Left renal cortex interstitium (tissue), 4 donors: Measurements from ENCODE around the gene FHOD1. TPM values are rescaled to one million over a fixed set of nuclear protein-coding genes. Genes with fewer than 3 reads are reported as not detected.

Experiments
- DNase-seq, 4 donors: peaks; one replicate each; pipeline ENCODE4 v3.0.0-alpha.2; 2013; ENCODE audit warnings: low read depth in 4 of 4, low spot score in 2 of 4, missing footprints in 1 of 4
- polyA plus RNA-seq, 4 donors: library from polyadenylated mRNA; unstranded; fragments of 120-200 nt; gene quantifications; one replicate each; pipeline ENCODE4 v1.2.1, GENCODE V29; 2013; ENCODE audit not compliant: insufficient read length in 4 of 4

Gene FHOD1
- polyA plus RNA-seq, 4 donors = 28.9 to 52.4 (median 43.5) TPM

DNA sequence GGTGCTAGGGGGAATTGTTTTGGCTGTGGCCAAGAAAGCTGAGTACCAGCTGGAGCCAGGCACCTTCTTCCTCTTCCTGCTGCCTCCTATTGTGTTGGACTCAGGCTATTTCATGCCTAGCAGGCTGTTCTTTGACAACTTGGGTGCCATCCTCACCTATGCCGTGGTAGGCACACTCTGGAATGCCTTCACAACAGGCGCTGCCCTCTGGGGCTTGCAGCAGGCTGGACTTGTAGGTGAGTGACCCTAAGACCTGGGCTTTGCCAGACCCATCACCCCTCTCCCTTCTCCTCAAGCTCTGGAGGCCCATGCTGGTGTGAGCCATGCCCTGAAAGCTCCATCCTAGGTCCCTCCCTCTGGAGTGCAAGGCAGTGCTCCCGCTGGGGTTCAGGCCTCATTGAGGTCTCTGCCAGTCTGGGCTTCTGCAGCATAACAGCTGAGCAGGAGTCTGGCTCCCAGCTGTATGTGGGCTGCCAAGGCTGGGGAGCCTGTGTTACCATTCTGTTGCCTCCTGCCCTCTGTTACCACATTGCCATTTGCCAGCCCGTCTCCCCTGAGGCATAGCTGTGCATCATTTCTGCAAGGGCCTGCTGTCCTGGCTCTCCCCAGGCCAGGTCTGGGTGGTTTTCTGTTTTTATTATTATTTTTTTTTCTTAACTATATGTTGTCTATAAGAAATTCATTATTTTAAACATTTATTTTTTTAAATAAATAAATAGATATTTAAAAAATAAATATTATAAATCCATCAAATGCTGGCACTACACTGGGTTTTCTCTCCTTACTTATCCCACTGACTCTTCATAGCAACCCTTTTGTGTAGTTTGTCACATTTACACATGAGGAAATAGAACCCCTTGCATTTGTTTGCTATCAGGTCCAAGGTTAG is 5.6 kb upstream of the FHOD1 start:
- no peak for DNase-seq

DNA sequence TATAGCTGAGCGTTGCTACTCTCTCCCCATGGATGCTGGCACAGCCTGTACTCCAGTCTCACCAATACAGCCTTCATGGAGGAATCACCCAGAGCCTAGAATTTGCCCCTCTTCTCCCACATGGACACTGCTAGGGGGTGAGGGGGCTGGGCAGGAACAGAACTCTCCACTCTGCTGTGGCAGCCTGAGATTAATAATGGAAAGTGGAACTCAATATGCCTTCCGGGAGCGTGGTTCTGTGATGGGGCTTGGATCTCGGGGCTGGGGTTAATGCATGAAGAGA is 2.7 kb upstream of the FHOD1 start:
- DNase-seq = no peak

DNA sequence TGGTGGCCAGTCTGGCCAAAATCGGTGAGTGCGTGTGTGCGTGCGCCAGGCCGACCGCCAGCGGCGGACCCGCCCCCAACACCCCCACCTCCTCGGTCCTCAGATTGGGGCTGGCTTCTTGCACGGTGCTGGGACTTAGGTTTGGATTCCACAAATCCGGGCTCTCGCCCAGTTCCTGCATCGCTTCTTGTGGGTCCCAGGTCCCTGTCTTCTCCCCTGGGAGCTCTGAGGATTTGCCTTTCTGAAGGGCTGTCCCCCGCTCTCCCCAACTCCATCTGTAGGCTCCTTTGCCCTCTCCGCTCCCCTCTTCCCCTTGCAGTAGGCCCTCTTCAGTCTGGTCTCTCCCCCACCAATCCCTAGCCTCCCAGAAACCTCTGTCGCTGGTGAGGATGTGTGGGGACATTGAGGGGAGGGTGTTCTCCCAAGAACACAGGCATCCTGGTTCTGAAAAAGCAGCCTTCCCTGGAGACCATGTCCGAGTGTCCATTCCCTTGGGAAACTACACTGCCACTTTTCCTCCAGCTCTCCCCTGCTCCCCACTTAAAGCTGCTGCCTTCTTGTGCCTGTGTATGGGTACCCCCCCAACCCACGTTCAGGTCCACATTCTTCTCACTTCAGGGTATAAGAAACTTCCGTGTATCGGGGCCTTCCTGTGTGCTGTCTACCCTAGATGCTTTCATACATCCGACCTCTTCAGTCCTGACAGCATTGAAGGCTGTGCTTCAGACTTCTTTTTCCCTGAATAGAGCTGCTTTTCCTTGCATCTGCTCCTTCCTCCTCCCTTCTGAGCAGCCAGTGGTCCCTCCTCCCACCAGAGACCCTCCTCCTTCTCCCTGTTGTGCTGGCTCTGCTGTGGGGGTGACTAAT is 2.1 kb upstream of the FHOD1 start:
- no peak for DNase-seq

DNA sequence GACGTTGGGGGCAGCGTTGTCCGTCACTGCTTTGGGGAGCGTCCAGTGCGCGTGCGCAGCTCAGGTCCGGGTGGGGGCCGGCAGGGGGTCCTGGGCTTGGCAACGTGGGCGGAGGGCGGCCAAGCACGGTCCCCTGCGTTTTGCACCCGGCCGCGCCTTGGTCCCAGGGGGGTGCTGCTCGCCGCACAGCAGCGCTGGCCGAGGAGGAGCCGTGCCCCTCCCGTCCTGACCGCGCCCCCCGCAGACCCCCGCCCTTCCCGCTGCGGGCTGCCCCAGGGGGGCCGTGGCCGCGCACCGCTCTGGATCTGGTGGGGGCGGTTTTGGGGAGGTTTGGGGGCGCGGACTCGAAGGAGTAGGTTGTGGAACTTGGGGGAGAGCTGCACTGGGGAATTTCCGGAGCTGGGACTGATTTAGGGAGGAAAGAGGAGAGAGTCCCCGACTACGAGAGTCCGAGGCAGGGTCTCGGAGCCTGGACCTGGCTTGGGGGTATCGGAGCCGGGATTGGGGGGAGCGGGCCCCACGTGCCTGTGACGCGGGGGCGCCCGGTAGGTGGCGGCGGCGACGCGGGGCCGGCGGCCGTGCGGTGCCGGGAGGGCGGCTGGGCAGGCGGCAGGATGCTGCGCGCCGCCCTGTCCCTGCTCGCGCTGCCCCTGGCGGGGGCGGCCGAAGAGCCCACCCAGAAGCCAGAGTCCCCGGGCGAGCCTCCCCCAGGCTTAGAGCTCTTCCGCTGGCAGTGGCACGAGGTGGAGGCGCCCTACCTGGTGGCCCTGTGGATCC is 1.3 kb upstream of the FHOD1 start, which contains the start of gene SLC9A5:
Gene SLC9A5 (plus strand): TSS at position 579 of the 777 bp plus-strand sequence. CDS start 36 bp downstream, at position 615.
- DNase-seq = no peak

DNA sequence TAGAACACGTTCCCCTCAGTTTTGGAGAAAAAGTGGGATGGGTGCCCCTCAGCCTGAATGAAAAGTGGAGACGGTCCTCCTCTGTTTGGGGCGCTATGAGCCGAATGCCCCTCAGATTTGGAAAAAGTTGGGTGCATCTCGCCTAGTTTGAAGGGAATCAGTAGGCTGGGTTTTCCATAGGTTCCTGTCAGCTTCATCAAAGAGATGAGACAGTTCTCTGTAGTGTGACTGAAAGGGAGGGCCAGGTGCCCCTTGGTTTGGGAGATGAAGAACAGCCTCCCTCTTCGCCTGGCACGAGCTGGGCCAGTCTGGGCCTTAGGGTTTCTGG is 756 bp upstream of the FHOD1 start:
- no peak for DNase-seq

DNA sequence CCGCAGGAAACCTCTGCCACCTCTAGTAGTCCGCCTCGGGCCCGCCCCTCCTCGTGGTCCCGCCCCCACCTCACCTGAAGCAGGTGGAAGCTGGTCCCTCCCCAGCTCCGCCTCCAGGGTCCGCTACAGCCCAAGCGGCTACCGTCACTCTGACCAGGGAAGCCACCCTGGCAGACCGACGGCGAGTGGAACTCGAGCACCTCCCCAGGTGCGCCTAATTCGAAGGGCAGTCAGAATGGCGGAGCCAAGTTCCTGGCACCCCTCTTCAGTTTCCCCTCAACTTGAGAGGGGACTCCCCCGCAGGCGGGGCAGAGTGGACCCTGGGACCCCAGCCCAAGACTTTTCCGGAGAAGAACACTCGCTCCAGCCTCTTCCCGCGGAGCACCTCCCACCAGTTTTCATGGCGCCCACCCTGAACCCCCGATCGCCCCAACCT is 507 bp downstream of the FHOD1 start:
- peak in 1 of 4 donors; percentile 28 for DNase-seq

DNA sequence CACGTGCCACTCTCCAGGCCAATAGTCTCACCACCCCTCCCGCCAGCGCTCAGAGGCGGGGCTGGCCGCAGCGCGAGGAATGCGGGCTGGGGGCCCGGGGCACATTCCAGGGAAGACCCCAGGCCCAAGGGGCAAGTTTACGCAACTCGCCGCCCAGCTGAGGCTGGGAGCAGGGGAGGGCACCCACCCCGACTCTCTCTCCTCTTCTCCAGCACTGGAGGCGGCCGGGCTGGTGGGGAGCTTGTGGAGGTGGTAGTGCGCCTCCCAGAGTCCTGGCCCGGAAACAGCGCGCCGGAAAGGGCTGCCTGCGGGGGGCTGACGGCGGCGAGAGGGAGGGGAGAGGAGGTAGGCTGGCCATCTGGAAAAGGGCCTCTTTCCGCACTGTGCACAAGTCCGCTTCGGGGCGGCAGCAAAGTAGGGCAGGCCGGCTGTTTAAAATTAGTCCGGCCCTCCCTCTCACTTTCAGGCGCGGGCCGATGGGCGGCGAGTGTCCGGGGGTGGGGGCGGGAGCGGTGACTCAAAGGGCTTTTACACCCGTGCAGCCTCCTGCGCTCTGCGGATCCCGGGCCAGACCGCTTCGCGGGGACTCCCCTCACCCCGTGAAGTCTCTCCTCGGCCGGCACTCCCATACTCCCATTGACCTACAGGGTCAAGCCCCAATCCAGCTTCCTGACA is 1.1 kb downstream of the FHOD1 start:
- peak in 3 of 4 donors; percentile 62 to 74 (median 74) for DNase-seq

DNA sequence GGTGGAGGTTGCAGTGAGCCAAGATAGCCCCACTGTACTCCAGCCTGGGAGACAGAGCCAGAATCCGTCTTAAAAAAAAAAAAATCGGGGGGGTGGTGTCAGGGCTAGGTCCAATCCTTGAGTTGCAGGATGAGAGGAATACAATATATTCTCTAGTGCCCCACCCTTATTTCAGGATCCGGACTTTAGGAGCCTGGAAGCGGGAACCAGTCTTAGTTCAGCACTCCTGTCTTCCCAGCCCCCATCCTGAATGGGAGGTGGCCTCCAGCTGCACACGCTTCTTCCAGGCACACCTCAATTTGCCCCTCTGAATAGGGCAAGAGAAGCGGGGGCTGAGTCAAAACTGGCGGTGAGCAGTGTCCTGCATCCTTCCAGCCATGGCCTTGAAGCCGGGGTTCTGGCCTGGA is 1.6 kb downstream of the FHOD1 start:
- no peak for DNase-seq

DNA sequence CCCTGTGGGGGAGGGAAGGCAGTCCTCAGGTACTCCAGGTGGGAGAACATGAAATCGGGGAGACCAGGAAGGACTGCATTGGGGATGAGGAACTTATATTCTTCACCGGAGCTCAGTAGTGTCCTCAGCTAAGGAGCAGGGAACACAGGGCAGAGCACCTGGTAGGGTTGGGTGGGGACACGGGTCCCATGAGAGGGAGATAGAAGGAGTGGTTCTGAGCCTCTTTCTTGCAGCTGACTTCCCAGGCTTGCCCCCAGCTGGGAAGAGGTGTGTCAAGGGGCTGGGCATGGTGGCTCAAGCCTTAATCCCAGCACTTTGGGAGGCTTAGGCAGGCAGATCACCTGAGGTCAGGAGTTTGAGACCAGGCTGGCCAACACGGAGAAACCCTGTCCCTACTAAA is 2.1 kb downstream of the FHOD1 start:
- DNase-seq = no peak

DNA sequence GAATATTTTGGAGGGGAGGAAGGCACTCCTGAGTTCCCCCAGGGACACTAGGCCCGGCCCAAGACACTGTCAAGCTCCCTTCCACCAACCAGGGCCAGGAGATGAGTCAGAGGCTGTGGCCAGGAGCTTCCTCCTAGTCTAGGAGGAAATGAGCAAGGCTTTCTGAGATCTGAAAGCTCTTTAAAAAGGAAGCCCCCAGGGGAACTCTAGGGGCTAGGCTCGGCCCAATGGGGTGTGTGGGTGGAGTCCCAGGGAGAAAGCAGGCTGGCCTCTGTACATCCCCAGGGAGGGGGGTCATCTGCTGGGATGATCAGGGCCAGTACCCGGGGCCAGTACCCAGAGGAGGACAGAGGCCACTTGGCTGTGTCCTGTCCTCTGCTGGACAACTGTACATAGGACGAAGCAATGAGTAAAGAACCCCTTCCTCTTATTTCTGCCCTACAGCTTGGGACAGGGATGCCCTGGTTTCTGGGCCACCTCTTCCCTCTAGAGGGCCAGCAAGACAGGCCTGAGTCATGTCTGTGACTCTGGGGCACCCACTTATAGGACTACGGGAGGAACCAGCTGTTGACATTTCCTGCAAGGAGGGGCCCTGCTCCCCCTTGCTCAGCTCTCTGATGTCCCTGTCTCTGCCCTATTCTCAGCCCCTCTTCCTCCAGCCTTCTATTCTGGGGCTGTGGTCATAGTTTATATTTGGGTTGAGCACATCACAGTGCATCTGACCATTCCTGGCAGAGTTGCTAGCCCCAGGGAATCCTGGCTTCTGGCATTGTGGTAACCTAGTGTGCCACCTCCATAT is 2.7 kb downstream of the FHOD1 start:
- no peak for DNase-seq

DNA sequence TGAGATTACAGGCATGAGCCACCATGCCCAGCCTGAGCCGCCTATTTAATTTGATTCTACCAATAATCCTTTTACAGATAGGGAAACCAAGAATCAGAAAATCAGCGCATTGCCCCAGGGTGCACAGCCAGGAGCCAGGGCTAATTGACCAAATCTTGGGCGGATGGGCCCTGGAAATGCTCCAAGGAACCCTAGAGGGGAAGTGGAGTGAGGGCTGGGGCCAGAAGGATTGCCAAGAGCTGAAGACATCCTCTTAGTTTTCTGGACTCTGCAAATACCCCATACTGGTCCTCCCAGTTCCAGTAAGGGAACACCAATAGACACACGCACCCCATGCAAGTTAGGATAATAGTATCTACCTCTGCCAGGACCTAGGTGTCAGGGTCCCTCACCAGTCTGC is 3.8 kb downstream of the FHOD1 start:
- DNase-seq = no peak

DNA sequence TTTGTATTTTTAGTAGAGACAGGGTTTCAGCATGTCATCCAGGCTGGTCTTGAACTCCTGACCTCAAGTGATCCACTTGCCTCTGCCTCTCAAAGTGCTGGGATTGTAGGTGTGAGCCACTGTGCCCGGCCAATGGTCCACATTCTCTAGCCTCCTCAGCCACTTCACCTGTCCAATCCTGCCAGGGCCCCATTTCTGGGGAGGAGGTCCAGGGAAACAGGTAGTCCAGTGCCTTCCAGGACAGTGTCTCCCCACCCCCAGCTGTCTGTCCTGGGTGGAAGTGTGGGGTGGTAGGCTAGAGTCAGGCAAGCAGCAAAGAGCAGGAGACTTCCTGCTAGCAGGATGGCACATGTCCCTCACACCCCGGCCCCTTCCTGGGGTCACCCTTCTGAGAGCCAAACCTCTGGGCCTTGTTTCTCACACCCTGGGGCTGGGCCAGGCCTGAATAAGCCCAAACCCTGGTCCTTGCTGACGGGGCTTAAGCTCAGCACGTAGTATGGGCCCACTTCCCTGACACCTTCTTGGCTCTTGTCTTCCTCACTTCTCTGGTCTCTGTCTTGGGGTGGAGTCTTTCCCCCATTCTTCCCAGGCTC is 5.0 kb downstream of the FHOD1 start:
- DNase-seq = no peak

DNA sequence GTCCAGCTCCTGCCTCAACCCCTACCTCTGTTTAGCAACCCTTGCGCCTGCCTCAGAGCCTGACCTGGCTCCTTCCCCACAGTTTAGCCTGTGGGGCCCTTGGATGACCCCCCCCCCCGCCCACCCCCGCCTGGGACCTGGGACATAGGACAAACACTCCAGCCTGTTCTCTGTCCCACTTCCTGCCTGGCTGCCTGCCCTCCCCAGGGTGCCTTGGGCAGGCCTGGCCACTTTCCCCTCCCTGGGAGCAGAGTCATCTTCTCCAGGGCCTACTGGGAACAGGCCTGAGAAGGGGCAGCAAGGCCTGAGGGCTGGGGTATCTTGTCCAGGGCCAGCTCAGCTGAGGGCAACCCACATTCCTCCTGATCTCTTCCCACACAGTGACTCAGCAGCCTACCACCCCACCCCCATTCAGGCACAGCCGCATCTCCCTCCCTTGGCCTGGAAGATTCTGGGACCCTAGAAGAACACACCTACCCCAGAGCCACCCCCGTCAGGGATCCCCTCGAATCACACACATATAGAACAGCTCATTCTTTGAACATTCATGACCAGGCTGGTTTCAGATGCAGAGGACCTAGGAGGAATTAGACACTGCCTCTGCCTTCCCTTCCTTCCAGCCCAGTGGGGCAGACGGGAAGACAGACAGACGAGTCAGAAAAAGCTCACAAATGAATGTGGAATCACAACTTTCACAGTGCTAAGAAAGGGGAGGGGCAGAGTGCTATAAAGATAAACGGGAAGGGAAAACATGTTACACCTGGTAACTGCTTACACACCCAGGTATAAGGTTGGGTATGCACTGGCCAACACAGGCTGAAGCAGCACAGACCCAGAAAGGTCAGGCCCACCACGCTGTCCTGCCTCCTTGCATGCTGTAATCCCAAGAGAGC is 6.0 kb downstream of the FHOD1 start:
- DNase-seq = no peak

DNA sequence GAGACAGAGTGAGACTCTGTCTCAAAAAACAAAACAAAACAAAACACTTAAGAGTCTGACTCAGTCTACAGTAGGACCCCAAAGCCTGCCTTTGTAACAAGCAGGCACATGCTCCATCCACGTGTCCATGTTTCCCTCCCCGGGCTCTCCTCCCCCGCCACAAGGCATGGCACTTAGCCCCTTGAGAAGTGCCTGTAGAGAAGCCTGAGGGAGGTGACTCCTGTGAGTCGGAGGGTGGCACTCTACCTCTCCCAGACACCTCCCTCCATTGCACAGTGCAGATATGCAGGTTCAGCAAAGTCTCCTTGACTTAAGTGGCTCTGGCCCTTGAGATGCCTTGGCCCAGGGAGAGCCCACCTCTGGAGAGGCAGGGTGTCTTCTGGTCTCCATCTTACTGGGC is 6.8 kb downstream of the FHOD1 start:
- no peak for DNase-seq

DNA sequence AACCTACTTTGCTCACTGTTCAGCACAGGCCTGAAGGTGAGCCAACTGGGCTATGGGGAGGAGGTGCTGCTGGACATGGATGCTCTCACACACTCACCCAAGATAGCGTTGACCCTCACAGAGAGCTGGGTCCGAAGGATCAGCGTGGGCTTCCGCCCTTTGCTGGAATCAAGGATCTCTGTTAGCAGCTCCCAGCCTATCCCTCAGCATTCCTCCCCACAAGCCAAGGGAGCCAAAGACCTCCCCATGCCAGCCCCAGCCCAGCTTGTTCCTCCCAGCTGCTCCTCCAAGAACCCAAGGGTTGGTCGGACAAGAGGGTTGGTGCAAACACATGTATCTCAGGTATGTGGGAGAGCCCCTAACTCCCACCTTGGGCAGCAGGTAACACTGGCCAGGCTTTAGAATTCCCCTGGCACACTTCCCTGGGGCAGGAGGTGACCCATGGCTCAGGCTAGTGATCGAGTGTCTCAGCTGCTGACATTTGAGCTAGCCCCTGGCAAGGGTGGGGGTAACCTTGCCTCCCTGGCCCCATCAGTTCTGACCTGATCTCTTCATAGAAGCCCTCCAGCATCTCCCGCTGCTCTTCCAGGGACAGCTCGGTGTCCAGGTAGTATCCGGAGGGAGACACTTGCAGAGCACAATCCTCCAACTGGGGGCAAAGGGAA is 8.3 kb downstream of the FHOD1 start:
- no peak for DNase-seq

DNA sequence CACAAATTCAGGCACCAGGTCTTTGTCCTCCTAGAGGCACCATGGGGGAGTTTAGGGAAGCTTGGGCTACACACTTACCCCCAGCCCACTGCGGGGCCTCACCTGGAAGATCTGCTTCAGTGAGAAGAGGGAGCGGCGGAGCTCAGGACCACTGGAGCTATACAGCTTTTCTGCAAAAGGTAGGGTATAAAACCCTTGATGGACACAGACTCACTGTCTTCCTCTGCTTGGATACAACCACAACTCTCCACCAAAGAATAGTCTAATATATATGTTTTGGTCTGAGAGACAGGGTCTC is 9.1 kb downstream of the FHOD1 start:
- no peak for DNase-seq

DNA sequence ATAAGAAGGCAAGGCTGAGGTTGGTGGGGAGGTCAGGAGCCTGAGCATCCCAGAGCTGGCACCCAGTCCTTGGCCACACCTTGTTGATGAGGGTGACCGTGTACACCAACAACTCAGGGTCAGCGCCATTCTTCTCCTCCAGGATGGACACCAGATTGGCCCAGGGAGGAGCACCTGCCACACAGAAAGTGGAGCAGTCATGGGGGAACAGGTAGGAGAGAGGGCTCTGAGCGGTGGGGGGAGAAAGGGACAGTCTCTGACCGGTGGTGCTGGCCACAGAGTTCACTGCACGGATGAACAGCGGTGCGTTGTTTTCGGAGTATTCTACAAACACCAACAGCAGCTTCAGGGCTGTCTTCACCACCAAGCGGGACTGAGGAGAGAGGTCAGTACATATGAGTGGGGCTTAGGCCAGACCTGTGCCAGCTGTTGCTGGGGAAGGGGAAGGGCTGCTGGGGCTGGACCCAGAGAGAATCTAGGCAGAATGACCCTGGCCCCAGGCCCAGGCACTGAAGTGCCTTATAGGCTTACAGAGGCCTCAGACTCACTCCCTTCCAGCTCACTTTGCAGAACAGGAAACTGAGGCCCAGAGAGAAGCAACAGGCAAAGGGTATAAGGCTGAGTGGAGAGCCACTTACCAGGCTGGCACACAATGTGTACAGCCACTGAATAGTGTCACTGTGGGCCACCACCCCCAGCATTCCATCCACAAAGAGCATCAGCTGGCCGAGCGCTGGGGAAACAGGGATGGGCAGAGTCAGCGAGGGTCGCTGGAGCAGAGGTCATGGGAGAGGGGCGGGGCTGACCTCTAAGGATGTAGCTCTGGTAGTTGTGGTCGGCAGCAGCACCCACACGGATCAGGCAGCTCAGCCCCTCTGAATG is 9.6 kb downstream of the FHOD1 start:
- no peak for DNase-seq
